Measurements from ENCODE around the gene LETM1.

DNA sequence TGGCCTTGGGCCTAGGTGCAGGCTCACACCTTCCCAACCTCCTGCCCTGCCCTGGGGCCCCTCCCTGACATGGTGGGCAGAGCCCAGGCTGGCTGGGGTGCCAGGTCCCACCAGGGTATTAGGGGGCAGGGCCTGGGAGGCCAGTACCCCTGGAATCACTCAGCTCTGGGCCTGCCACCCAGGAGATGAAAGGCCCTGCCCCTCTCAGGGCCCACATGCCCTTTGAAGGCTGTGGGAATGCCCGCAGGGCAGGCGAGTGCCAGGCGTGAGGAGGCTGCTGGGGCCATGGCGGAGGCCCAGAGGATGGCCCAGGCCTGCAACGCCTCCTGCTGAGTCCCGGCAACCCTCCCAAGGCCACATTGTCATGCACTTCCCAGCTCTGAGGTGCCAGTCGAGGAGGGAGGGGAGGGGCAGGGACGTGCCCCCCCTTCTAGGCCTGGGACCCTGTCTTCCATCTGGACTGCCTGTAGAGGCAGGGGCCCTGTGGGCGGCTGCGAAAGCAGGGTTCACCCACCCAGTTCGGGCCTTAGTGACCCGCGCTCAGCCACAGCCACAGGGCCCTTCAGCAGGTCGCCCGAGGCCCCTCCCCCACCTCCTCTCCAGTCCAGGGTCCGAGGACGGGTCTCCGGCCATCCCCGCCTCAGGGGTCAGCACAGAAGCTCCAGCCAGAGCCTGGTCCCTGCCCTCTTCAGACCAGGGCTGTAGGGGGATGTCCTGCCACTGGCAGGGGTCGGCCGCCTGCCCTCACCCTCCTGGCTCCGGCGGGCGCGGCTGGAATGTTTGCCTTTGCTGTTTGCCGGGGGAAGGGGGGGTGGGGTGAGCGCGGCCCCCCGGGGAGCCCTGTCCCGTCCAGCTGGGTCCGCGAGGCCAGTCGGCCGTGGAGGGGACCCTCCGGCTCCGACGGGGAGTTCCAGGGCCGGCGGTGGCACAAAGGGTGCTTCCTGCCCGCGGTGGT is 89.6 kb downstream of the LETM1 start:
- TF ChIP-seq, protein P1, sequence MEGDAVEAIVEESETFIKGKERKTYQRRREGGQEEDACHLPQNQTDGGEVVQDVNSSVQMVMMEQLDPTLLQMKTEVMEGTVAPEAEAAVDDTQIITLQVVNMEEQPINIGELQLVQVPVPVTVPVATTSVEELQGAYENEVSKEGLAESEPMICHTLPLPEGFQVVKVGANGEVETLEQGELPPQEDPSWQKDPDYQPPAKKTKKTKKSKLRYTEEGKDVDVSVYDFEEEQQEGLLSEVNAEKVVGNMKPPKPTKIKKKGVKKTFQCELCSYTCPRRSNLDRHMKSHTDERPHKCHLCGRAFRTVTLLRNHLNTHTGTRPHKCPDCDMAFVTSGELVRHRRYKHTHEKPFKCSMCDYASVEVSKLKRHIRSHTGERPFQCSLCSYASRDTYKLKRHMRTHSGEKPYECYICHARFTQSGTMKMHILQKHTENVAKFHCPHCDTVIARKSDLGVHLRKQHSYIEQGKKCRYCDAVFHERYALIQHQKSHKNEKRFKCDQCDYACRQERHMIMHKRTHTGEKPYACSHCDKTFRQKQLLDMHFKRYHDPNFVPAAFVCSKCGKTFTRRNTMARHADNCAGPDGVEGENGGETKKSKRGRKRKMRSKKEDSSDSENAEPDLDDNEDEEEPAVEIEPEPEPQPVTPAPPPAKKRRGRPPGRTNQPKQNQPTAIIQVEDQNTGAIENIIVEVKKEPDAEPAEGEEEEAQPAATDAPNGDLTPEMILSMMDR (IDR thresholded peaks at IDR 0.05; ENCODE audit: insufficient read depth, low read depth, low read length): no peak
- TF ChIP-seq EZH2 (IDR thresholded peaks at IDR 0.05; ENCODE audit: insufficient read depth, low read length): peak; percentile 66

Data from astrocyte (in vitro differentiated cells and primary cell).